Dedifferentiated amniotic fluid mesenchymal stem cell (primary cell): ENCODE data around the gene EGFLAM.

Experiments
- DNase-seq: peaks from one replicate; pipeline ENCODE4 v3.0.0-alpha.2; 2016; ENCODE audit errors: extremely low spot score

EGFLAM gene

DNA sequence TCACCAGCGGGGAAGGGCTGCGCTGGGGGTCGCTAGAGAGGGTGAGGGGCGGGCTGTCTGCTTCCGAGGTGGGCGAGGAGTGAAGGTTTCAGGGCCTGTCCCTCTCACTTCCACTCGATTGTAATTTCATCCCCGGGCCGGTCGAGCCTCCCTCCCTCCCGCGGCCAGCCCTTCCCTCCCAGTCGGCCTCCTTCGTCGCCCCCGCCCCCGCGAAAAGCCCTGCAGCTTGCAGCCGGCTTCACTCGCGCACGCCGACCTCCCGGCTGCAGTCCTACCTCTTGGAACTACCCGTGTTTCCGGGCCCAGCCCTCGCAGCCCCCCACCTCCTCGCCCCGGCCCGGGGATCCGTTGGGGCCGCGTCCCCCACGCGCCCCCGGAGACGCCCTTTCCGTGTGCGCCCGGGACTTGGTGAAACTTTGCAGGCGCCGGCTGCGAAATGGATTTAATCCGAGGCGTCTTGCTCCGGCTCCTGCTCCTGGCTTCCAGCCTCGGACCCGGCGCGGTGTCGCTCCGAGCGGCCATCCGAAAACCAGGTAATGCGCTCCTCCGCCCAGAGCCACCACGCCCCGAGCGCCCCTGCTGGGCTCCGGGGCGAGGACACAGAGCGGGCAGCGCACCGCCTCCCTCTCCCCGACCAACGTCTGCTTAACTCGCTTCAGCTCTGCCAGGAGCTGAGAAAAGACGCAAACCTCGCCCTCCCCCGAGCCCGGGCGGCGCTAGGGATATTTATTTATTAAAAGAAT is at the start of gene EGFLAM:
Gene EGFLAM, plus strand, starts transcription at position 241 of the 743 bp plus-strand sequence. Its CDS starts 196 bp downstream, at position 437.
- no peak for DNase-seq

GRCh38 chr5:38208782-38209378 is 49.5 kb upstream of the EGFLAM start:
- no peak for DNase-seq

GRCh38 chr5:38210676-38211353 is 47.5 kb upstream of the EGFLAM start:
- no peak for DNase-seq

DNA sequence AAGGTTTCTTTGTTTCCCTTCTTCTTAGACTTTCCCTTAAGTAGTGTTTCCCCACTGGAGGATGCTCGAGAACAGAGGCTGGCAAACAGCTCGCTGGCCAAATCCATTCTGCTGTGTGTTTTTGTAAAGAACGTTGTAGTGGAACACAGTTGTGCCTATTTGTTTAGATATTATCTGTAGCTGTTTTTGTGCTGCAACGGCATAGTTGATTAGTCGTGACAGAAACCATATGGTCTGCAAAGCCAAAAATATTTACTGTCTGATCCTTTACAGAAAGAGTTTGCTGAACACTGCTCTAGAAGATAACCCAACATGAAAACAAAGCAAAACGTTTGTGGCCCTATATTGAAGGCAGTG is 47.0 kb upstream of the EGFLAM start:
- DNase-seq: no peak

DNA sequence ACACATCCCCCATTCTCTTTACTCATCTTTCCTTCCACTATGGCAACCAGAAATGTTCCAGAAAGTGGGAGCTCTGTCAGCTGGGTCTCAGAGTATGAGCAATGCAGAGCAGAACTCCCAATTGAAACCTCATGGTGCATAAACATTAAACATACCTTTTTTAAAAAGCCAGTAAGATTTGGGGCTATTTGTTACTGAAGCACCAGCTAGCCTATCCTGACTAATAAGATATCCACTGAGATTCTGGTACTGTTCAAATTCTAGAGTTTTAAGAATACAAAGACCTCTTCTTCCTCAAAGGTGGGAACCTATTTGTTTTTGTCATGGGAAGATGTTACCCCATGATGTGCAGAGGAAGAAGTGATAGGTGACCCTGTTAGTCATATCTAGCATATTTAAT is 46.1 kb upstream of the EGFLAM start:
- DNase-seq: no peak

- no peak for DNase-seq
Measured at GRCh38 chr5:38226091-38226490, 32.3 kb upstream of the EGFLAM start.

- no peak for DNase-seq
Measured at GRCh38 chr5:38228914-38229313, 29.4 kb upstream of the EGFLAM start.

DNA sequence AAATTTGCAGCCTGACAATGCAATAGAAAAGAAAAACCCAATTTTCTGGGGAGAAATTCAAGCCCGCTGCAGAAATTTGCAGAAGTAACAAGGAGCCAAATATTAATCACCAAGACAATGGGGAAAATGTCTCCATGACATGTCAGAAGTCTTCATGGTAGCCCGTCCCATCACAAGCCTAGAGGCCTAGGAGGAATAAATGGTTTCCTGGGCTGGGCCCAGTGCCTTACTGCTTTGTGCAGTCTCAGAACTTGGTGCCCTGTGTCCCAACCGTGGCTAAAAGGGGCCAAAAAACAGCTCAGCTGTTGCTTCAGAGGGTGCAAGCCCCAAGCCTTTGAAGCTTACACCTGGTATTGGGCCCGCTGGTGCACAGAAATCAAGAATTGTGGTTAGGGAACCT is 23.6 kb upstream of the EGFLAM start:
- no peak for DNase-seq

- DNase-seq: no peak
Measured at GRCh38 chr5:38237681-38238080, 20.7 kb upstream of the EGFLAM start.

GRCh38 chr5:38240212-38240611 is 18.1 kb upstream of the EGFLAM start:
- no peak for DNase-seq

DNA sequence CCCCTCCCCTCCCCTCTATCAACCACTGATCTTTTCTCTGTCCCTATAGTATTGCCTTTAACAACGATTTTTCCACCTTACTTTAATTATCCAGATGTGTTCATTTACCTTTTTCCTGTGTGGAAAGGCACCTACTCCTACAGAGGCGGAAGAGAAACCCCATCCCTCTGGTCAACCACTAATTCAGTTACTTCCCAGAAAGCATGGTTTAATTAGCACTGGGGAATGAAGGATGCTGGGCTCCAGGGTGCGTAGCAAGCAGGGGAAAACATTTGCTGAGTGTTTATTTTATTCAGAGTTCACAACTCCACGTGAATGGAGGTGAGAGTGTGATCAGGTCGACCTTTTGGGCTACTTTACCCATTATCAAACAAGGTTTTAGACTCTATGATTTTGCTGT is 16.7 kb upstream of the EGFLAM start:
- DNase-seq: no peak

GRCh38 chr5:38245307-38245706 is 13.1 kb upstream of the EGFLAM start:
- DNase-seq: no peak

DNA sequence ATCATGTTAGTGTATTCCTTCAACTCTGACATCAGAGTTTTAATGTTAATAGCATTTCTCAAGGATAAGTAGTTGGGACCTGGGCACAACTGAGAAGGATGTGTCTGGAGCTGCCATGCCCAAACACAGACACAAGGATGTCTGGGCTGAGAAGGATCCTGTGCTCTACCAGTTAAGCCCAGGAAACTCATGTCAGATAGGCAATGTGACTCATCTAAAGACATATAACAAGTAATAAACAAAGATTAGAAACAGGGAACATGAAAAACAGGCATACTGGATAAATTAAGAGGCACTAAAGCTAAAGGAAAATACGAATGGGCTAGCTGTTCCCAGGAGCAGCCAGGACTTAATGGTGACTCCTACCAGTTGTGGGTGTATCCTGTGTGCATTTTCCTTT is 9.1 kb upstream of the EGFLAM start:
- DNase-seq: no peak

DNA sequence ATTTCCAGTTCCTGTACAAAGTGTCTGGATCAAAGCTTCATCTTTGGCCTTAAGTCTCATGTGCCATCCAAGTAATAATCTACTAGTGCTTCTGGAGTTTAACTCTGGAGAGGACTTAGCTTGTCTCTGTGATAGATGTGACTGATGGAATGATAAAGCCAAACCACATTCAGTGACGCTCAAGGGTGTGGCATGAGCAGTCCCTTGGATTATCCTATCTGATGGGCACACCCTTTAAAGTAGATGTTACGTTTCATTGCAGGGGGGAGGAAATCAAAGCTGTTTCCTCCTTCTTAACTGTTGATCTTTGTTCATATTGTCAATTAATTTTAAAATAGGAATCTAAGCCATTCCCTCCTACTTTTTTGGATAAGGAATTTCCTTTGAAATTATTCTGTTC is 8.5 kb upstream of the EGFLAM start:
- DNase-seq: no peak

GRCh38 chr5:38250763-38251448 is 7.5 kb upstream of the EGFLAM start:
- DNase-seq: no peak

DNA sequence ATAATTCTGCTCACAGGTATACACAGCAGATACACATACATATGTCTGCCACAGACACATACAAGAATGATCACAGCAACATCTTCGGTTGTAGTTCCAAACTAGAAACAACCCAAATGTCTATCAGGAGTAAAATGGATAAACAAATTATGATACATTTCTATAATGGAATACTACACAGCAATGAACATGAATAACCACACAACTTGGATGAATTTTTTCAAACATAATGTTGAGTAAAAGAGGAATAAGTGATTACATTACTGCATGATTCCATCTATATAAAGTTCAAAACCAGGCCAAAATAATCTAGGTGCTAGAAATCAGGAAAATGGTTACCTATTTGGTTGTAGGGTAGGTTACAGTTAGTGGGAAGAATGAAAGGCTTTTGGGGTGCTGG is 4.6 kb upstream of the EGFLAM start:
- DNase-seq: no peak

GRCh38 chr5:38257308-38258041 is 884 bp upstream of the EGFLAM start:
- DNase-seq: no peak

DNA sequence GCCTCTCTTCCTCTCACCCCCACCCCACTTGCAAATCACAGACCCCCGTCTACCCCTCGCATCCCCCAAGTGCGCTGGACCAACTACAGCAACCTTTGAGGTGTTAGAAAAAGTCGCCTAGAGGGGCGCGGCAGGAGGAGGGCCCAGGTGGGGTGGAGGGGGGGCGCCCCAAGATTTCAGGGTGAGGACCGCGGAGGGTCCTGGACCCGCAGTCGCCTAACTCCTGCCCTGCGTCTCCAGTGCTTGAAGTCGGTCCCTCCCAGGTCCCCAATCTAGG is 379 bp upstream of the EGFLAM start:
- DNase-seq: no peak

- DNase-seq: no peak
Measured at GRCh38 chr5:38259062-38259808, 876 bp downstream of the EGFLAM start.

DNA sequence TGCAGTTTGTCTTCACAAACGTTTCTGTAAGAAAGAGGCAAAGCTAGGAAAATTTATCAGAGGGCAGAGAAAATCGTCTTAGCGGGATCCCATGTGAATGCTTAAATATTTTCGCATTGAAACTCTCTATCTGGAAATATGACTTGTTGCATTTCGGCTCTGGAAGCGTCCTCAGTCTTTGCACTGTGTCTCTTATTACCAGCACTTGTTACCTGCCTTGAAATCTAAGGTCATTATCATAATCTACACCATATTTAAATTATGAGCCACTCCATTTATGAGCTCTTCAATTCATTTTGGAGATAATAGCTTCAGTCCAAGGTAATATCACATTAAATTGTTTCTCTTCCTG is 1.4 kb downstream of the EGFLAM start:
- DNase-seq: no peak

GRCh38 chr5:38263983-38264382 is 5.6 kb downstream of the EGFLAM start:
- DNase-seq: no peak
